Mesendoderm (in vitro differentiated cells): ENCODE results near the gene KDM5C.

ENCODE experiments used
- DNase-seq: peaks from one replicate; pipeline ENCODE4 v3.0.0; 2013
- H2AK5ac ChIP-seq: 2 replicates; pipeline ENCODE4 v1.6.1; 2013; ENCODE audit warnings: low read length, inconsistent platforms
- H2BK120ac ChIP-seq: 2 replicates; pipeline ENCODE4 v1.6.1; 2013; ENCODE audit warnings: low read depth, mild to moderate bottlenecking, low read length, moderate library complexity, mixed read lengths
- H2BK15ac ChIP-seq: replicated peaks from 2 replicates; pipeline ENCODE4 v1.6.1; 2013; ENCODE audit warnings: low read depth, mild to moderate bottlenecking, moderate library complexity
- H2BK5ac ChIP-seq: 2 replicates; pipeline ENCODE4 v1.6.1; 2013; ENCODE audit warnings: low read length, inconsistent platforms
- H3K18ac ChIP-seq: 2 replicates; pipeline ENCODE4 v1.6.1; 2013; ENCODE audit warnings: mild to moderate bottlenecking, low read length, mixed read lengths
- H3K23ac ChIP-seq: one replicate; pipeline ENCODE4 v1.6.1; 2013; ENCODE audit warnings: low read length
- H3K27ac ChIP-seq: 2 replicates; pipeline ENCODE4 v1.5.1; 2013; ENCODE audit warnings: low read depth, mild to moderate bottlenecking, inconsistent platforms, low read length, moderate library complexity
- H3K27me3 ChIP-seq: 2 replicates; pipeline ENCODE4 v1.6.1; 2013; ENCODE audit warnings: low read length, control low read depth, mild to moderate bottlenecking, inconsistent platforms; ENCODE audit not compliant: insufficient read depth, poor library complexity
- H3K36me3 ChIP-seq: 2 replicates; pipeline ENCODE4 v1.6.1; 2013; ENCODE audit warnings: low read length, inconsistent platforms; ENCODE audit not compliant: control insufficient read depth, insufficient read depth
- H3K4ac ChIP-seq: one replicate; pipeline ENCODE4 v1.6.1; 2013; ENCODE audit warnings: low read depth, mild to moderate bottlenecking, low read length, moderate library complexity
- H3K4me1 ChIP-seq: 2 replicates; pipeline ENCODE4 v1.6.1; 2013; ENCODE audit warnings: low read depth, low read length, inconsistent platforms; ENCODE audit not compliant: control insufficient read depth
- H3K4me2 ChIP-seq: 2 replicates; pipeline ENCODE4 v1.6.1; 2013; ENCODE audit warnings: low read length
- H3K4me3 ChIP-seq: 2 replicates; pipeline ENCODE4 v1.5.1; 2013; ENCODE audit warnings: mild to moderate bottlenecking, low read length
- H3K56ac ChIP-seq: one replicate; pipeline ENCODE4 v1.6.1; 2013; ENCODE audit warnings: low read length
- H3K79me1 ChIP-seq: 2 replicates; pipeline ENCODE4 v1.6.1; 2013; ENCODE audit warnings: low read length, inconsistent platforms
- H3K79me2 ChIP-seq: 2 replicates; pipeline ENCODE4 v1.6.1; 2013; ENCODE audit warnings: mild to moderate bottlenecking, low read length; ENCODE audit not compliant: control insufficient read depth, insufficient read depth
- H3K9ac ChIP-seq: 2 replicates; pipeline ENCODE4 v1.6.1; 2013; ENCODE audit warnings: low read length, inconsistent platforms
- H4K5ac ChIP-seq: one replicate; pipeline ENCODE4 v1.6.1; 2013; ENCODE audit warnings: low read length
- H4K8ac ChIP-seq: one replicate; pipeline ENCODE4 v1.6.1; 2013; ENCODE audit warnings: low read depth, mild to moderate bottlenecking, control low read depth, low read length, moderate library complexity
- WGBS: extraction: QIAGEN DNeasy Blood & Tissue Kit; methylation state at CpG from one replicate; pipeline ENCODE4 v1.1.7; 2013; ENCODE audit warnings: low lambda C conversion rate, missing lambda C conversion rate; ENCODE audit not compliant: insufficient coverage; ENCODE audit errors: extremely low coverage; 5-methylcytosine and 5-hydroxymethylcytosine counted together

KDM5C gene

GRCh38 chrX:53254570-53255461 is 29.8 kb upstream of the KDM5C start:
- no peaks in the 10 kb centered on the region for H3K27me3 ChIP-seq
- no peak overlapping the region for H3K56ac ChIP-seq
- no peak overlapping the region for H3K27ac ChIP-seq
- no peaks in the 10 kb centered on the region for H3K36me3 ChIP-seq
- DNase-seq: no peak
- H3K4me1 ChIP-seq: no peaks in the 10 kb centered on the region
- H2BK5ac ChIP-seq: no peak overlapping the region
- no peak overlapping the region for H3K18ac ChIP-seq
- H3K79me1 ChIP-seq: no peaks in the 10 kb centered on the region
- H4K5ac ChIP-seq: no peak overlapping the region
- no peak overlapping the region for H3K4me2 ChIP-seq
- no peaks in the 10 kb centered on the region for H3K79me2 ChIP-seq
- H2BK15ac ChIP-seq: no peak overlapping the region
- H4K8ac ChIP-seq: no peak overlapping the region
- H3K4me3 ChIP-seq: no peak overlapping the region
- WGBS: no CpG with 5 or more reads among the region's 22 CpGs
- no peak overlapping the region for H3K9ac ChIP-seq
- no peak overlapping the region for H2BK120ac ChIP-seq
- H3K23ac ChIP-seq: no peak overlapping the region
- H2AK5ac ChIP-seq: no peak overlapping the region
- no peak overlapping the region for H3K4ac ChIP-seq

GRCh38 chrX:53253293-53254020 is 28.4 kb upstream of the KDM5C start:
- Histone ChIP-seq H3K27me3 (no peaks in the 10 kb centered on the region), H3K79me1 (no peaks in the 10 kb centered on the region), H2AK5ac (no peak overlapping the region), H3K27ac (no peak overlapping the region), H3K18ac (no peak overlapping the region), H4K8ac (no peak overlapping the region), H2BK120ac (no peak overlapping the region), H3K4ac (no peak overlapping the region), H3K23ac (no peak overlapping the region), H3K9ac (no peak overlapping the region), H3K79me2 (no peaks in the 10 kb centered on the region), H4K5ac (no peak overlapping the region), H3K4me3 (no peak overlapping the region), H3K4me2 (no peak overlapping the region), H3K56ac (no peak overlapping the region), H3K36me3 (no peaks in the 10 kb centered on the region), H2BK15ac (no peak overlapping the region), H2BK5ac (no peak overlapping the region), H3K4me1 (no peaks in the 10 kb centered on the region)
- DNase-seq: no peak
- no CpG with 5 or more reads among the region's 3 CpGs for WGBS

- no peak overlapping the region for H3K56ac ChIP-seq
- H3K23ac ChIP-seq: no peak overlapping the region
- H3K4me2 ChIP-seq: no peak overlapping the region
- no peaks in the 10 kb centered on the region for H3K27me3 ChIP-seq
- no peaks in the 10 kb centered on the region for H3K4me1 ChIP-seq
- H3K9ac ChIP-seq: no peak overlapping the region
- DNase-seq: no peak
- no CpG with 5 or more reads among the region's 2 CpGs for whole genome bisulfite sequencing
- H3K79me1 ChIP-seq: no peaks in the 10 kb centered on the region
- no peak overlapping the region for H2BK5ac ChIP-seq
- no peak overlapping the region for H4K5ac ChIP-seq
- no peak overlapping the region for H3K4me3 ChIP-seq
- H3K36me3 ChIP-seq: no peaks in the 10 kb centered on the region
- no peak overlapping the region for H3K18ac ChIP-seq
- no peaks in the 10 kb centered on the region for H3K79me2 ChIP-seq
- H2AK5ac ChIP-seq: no peak overlapping the region
- H3K27ac ChIP-seq: no peak overlapping the region
- H4K8ac ChIP-seq: no peak overlapping the region
- H2BK120ac ChIP-seq: no peak overlapping the region
- no peak overlapping the region for H3K4ac ChIP-seq
- H2BK15ac ChIP-seq: no peak overlapping the region
These were observed 26.3 kb upstream of the KDM5C start for GRCh38 chrX:53251307-53251706.

- Histone ChIP-seq H3K4ac (no peak overlapping the region), H3K4me2 (no peak overlapping the region), H3K4me3 (no peak overlapping the region), H3K27me3 (no peaks in the 10 kb centered on the region), H4K5ac (no peak overlapping the region), H3K27ac (no peak overlapping the region), H2AK5ac (no peak overlapping the region), H3K4me1 (no peaks in the 10 kb centered on the region), H3K9ac (no peak overlapping the region), H2BK15ac (no peak overlapping the region), H3K23ac (no peak overlapping the region), H3K18ac (no peak overlapping the region), H4K8ac (no peak overlapping the region), H3K36me3 (no peaks in the 10 kb centered on the region), H3K79me1 (no peaks in the 10 kb centered on the region), H3K79me2 (no peaks in the 10 kb centered on the region), H3K56ac (no peak overlapping the region), H2BK120ac (no peak overlapping the region), H2BK5ac (no peak overlapping the region)
- no peak for DNase-seq
- WGBS: no CpG with 5 or more reads among the region's 19 CpGs
These were observed 25.5 kb upstream of the KDM5C start for GRCh38 chrX:53250556-53250955.

GRCh38 chrX:53249408-53250042 is 24.5 kb upstream of the KDM5C start:
- Histone ChIP-seq H3K4me2 (no peak overlapping the region), H3K9ac (no peak overlapping the region), H3K4me3 (no peak overlapping the region), H3K27me3 (no peaks in the 10 kb centered on the region), H2BK15ac (no peak overlapping the region), H3K23ac (no peak overlapping the region), H4K5ac (no peak overlapping the region), H3K4me1 (no peaks in the 10 kb centered on the region), H2AK5ac (no peak overlapping the region), H3K79me1 (no peaks in the 10 kb centered on the region), H4K8ac (no peak overlapping the region), H3K18ac (no peak overlapping the region), H3K56ac (no peak overlapping the region), H3K79me2 (no peaks in the 10 kb centered on the region), H3K36me3 (no peaks in the 10 kb centered on the region), H2BK120ac (no peak overlapping the region), H3K27ac (no peak overlapping the region), H2BK5ac (no peak overlapping the region), H3K4ac (no peak overlapping the region)
- no CpG with 5 or more reads among the region's 1 CpG for WGBS
- no peak for DNase-seq
